HG03060 (cell line): ENCODE measurements around the gene CIBAR2.

Source experiments
- ATAC-seq: cut with Tn5 transposase; IDR thresholded peaks from one replicate; pipeline ENCODE4 v1.9.1; 2021; ENCODE audit warnings: low read depth, moderate number of reproducible peaks; ENCODE audit not compliant: unreplicated experiment

The CIBAR2 gene

DNA sequence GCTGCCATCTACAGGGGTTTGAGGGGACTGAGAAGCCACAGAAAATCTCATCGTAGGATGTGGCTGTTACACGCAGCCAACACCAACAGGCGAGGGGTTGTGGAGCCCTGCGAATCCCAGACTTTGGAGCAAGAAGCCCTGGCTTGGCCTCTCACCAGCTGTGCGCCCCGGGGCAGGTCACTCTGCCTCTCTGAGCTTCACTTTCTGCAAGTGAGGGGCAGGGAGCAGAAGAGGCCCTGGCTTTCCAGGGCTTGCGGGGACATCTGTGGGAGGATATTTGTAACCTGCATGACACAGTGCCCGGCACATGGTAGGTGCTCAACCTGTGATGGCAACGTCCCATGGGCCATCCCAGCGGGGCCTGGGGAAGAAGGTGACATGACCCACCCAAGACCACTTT, 32.9 kb upstream of the CIBAR2 start:
- ATAC-seq: no peak

DNA sequence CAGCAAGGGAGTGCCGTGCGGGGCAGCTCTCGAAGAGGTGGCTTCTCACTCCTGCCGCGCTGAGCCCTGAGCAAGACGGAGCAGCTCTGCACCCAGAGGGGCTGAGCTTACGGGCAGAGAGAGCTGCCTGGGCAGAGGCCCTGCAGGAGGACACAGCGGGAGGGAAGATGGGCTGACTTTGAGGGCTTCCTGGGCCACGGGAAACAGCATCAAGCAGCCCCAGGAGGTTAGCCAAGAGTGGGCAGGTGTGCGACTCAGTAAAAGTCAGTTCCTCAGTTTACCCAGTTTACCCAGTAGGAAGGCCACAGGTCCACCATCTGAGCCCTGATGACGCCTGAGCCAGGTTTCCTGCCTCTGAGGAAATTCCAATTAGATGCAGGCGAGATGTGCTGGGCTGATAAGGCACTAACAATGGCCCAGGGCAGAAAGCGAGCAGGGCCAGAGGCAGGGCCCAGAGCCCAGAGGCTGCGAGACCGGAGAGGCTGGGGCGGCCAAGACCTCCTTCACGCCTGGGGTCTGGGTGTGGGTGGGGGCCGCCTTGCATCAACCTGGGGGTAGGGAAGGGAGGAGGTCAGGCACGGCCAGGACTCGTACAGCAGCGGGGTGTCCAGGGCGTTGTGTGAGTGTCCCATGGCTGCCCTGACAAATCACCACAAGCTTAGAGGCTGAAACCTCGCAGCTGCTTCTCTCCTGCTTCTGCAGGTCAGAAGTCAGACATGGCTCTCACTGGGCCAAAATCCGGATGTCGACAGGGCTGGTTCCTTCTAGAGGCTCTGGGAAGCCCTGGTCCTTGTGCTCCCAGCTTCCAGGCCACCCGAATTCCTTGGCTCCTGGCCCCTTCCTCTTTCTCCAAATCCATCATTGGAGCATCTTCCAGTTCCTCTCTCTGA, 32.0 kb upstream of the CIBAR2 start:
- no peak for ATAC-seq

DNA sequence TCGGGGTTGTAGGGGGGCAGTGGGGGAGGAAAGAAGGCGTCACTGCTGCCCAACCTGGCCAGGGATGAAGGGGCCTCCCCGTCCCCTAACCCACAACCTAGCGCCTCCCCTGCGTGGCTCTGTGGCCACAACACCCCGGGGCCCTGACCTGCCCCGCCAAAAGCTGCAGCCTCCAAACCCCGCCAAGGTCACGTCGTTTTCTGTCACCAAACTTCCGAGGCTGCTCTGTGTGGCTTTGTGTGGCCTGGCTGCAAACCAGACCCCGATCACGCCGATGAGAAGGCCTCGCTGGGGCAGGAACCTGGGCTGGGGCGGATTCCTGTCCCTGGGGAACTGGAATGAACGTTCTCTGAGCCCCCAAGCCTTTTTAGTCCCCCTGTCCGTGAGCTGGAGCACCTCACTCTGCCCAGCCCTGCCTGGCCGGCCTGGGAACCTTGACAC, 30.5 kb upstream of the CIBAR2 start:
- ATAC-seq: no peak

DNA sequence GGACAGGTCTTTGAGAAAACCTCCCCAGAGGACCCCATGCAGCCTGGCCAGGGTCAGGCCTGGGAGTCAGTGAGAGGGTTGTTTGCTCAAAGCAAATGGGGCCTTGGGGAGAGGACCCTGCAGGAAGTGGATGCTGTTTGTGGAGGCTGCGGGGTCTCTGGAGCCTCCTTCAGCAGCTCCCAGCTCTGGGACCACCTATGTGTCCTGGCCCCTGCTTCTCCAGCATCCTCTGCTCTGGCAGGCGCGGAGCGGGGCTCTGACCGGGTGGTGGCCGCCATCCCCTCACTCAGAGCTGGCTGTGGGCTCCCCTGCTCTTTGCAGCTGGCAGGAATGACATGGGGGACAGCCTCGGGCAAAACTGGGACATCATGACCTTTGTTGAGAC, 29.8 kb upstream of the CIBAR2 start:
- no peak for ATAC-seq

- no peak for ATAC-seq
These were observed 29.3 kb upstream of the CIBAR2 start for GRCh38 chr16:85141491-85142128.

GRCh38 chr16:85140455-85141012, 28.3 kb upstream of the CIBAR2 start:
- ATAC-seq: no peak

GRCh38 chr16:85139881-85140339, 27.6 kb upstream of the CIBAR2 start:
- ATAC-seq: no peak

GRCh38 chr16:85138825-85139627, 26.8 kb upstream of the CIBAR2 start:
- ATAC-seq: no peak

DNA sequence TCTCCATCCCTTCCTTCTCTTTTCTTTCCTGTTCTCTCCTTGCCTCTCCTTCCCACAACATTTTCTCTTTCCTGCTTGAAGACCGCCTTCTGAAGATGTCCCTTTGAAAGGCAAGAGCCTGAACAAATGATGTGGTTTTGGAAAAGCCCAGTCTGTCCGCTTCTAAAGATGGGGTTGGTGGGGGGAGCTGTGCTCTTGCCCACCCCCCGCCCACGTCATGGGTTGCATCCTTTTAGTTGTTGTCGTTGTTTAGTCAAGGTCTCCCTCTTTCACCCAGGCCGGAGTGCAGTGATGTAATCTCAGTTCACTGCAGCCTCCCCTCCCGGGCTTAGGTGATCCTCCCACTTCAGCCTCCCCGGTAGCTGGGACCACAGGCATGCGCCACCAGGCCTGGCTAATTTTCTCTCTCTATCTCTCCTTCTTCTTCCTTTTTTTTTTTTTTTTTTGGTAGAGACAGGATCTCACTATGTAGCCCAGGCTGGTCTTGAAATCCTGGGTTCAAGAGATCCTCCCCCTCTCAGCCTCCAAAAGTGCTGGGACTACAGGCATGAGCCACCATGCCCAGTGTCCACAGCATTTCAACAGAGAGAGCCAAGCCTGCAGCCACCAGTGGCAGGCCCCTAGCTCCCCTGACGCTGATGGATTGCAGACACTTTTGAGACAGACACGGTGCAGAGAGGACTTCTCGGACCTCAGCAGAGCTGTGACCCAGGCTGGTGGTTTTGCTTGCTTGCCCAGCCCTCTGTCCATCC, 26.0 kb upstream of the CIBAR2 start:
- ATAC-seq: no peak

GRCh38 chr16:85137323-85138072, 25.2 kb upstream of the CIBAR2 start:
- ATAC-seq: no peak

GRCh38 chr16:85136702-85137322, 24.5 kb upstream of the CIBAR2 start:
- no peak for ATAC-seq

- ATAC-seq: no peak
These were observed 24.0 kb upstream of the CIBAR2 start for GRCh38 chr16:85136213-85136701.

DNA sequence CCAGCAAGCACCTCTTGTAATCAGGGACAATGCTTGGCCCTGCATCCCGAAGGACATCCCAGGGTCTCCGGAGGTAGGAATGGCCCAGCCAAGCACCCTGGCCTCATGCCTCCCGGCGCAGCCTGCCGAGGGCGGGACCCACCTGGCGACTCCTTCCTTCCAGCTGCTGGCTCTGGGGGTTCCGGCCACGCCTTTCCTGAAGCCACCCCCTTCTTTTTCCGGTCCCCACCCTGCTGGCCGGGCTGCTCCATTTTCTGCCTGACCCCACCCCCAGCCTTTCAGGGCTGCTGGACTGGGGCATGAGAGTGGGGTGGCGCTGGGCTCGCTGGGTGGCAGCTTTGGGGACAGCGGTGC, 22.5 kb upstream of the CIBAR2 start:
- ATAC-seq: no peak

GRCh38 chr16:85134076-85134788, 22.0 kb upstream of the CIBAR2 start:
- no peak for ATAC-seq

- ATAC-seq: no peak
These were observed 21.0 kb upstream of the CIBAR2 start for GRCh38 chr16:85133290-85133599.

DNA sequence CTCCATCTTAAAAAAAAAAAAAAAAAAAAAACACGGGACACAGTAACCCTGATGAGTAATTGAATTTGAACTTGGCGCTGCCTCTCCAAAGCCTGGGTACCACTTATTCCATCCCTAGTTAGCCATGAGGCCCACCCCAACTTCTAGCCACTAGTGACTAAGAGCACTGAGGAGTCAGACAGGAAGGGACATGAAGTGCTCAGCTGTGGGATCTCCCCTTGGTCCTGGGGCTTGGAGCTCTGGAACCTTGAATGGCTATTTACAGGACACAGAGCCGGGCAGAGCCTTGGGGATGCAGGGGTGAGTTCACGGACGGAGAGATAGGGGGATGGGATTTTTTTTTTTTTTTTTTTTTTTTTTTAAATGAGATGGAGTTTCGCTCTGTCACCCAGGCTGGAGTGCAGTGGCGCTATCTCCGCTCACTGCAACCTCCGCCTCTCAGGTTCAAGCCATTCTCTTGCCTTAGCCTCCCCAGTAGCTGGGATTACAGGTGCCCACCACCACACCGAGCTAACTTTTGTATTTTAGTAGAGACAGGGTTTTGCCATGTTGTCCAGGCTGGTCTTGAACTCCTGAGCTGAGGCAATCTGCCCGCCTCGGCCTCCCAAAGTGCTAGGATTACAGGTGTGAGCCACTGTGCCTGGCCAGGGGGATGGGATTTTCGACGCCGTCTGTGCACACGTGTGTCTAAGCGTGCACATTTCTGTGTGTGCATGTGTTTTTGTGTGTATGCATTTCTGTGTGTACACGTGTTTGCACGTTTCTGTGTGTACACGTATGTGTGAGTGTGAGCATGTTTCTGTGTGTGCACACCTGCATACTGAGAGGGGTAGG, 20.4 kb upstream of the CIBAR2 start:
- ATAC-seq: no peak

GRCh38 chr16:85130705-85131028, 18.4 kb upstream of the CIBAR2 start:
- no peak for ATAC-seq
